GM21423 (cell line): ENCODE measurements around the gene DEAF1.
"Not testable (repeated sequence)": the region's sequence is repeated elsewhere in the genome, so short reads cannot be mapped to it uniquely, and the experiment has no call there.

ENCODE experiments used
- ATAC-seq: cut with Tn5 transposase; IDR thresholded peaks from one replicate; pipeline ENCODE4 v1.9.1; 2021; ENCODE audit warnings: mild to moderate bottlenecking, moderate library complexity; ENCODE audit not compliant: unreplicated experiment

DEAF1 gene

DNA sequence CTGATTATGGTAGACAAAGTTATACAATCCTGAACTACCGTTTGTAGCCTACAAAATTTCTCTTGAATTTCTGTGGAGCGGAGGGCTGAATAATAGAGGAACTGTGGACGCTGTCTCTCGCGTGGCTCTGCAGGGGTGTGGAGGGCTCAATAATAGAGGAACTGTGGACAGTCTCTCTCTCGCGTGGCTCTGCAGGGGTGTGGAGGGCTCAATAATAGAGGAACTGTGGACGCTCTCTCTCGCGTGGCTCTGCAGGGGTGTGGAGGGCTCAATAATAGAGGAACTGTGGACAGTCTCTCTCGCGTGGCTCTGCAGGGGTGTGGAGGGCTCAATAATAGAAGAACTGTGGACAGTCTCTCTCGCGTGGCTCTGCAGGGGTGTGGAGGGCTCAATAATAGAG is 41.9 kb downstream of the DEAF1 start:
- ATAC-seq, result not testable (repeated sequence)

DNA sequence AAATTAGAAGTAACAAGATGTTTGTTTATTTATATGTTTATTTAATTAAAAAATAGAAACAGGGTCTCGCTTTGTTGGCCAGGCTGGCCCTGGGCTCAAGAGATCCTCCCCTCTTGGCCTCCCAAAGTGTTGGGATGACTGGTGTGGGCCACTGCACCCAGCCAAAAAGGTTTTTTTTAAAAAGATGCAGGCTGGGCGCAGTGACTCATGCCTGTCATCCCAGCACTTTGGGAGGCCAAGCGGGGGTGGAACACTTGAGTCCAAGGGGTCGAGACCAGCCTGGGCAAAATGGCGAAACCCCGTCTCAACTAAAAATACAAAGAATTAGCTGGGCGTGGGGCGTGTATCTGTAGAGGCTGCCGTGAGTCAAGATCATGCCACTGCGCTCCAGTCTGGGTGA is 44.5 kb downstream of the DEAF1 start:
- ATAC-seq, result no peak

DNA sequence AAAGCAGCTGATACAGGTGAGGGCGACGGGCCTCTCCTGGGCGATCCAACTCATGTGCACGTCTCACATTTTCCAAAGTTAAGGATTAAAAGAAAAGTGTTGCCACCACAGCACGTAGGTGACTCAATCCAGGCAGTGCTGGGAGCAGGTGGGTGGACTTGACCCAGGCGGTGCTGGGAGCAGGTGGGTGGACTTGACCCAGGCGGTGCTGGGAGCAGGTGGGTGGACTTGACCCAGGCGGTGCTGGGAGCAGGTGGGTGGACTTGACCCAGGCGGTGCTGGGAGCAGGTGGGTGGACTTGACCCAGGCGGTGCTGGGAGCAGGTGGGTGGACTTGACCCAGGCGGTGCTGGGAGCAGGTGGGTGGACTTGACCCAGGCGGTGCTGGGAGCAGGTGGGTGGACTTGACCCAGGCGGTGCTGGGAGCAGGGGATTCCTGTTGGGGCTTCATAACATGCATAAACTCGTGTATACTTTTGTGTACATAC is 47.3 kb downstream of the DEAF1 start:
- not testable (repeated sequence) for ATAC-seq

DNA sequence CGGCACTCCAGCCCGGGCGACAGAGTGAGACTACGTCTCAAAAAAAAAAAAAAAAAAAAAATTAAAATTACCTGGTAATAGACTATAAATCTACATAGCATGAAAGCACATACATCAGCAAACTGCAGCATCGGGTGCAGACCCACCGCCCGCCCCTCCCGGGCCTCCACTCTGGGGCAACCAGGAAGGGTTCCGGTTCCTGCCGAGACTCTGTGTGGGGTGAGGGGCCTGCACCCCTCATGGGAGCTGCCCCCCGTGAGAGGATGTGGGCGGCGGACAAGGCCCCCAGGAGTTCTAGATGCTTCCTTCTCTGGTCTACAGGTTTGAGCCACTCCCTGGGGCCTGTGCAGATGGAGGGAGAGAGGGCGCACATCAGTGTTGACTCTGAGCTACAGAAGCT is 48.8 kb downstream of the DEAF1 start:
- ATAC-seq, result no peak

DNA sequence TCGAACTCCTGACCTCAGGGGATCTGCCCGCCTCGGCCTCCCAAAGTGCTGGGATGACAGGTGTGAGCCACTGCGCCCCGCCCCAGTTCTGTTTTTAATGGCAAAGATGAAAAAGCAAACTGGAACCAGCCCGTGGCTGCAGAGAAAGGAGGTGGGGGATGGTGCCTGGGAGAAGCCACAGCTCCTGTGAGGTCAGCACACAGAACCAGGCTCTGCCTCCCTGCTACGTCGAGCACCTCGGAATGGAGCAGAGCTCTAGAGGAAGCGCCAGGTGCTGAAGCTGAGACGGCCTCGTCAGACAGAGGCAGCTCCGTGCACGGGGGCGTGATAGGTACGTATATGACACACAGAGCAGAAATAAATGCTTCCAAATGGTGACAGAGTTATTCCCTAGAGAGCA is 49.5 kb downstream of the DEAF1 start:
- no peak for ATAC-seq

DNA sequence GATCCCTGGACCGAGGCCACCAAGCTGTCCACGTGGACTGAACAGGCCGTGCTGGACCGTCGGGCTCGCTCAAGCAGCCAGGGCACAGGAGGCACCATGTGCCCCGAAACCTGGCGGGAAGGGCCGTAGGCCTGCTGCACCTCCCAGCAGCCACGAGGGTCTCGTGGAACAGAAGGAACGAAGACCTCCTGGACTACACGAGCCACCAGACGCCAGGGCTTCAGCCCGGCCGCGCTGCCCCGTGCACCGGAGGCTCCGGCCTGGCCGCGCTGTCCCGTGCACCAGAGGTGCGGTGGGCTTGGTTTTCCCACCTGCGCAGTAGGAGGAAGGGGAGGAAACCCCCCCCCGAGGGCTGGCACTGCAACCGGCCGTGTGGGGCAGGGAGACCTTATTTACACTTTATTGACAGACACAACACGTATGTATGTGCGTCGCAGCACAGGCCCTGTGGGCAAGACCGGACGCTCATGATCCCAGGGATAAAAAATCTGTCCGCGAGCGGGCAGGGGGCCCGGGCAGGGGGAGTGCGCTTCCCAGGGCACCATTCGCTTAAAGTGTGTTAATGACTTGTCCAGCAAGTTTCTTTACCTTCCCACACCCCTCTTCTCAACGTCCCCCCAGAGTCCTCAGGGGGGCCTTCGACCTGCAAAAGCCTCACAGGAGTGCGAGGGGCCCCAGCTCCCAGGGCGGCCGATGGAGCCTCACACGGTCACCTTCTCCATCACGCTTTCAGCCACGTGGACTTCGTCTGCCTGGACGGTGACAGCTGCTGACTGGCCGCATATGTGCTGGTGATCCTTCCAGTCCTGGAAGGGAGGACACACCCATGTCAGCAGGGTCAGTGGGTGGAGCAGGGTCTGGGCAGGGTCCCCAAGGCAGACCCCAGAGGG is 50.9 kb downstream of the DEAF1 start:
- ATAC-seq, result no peak

DNA sequence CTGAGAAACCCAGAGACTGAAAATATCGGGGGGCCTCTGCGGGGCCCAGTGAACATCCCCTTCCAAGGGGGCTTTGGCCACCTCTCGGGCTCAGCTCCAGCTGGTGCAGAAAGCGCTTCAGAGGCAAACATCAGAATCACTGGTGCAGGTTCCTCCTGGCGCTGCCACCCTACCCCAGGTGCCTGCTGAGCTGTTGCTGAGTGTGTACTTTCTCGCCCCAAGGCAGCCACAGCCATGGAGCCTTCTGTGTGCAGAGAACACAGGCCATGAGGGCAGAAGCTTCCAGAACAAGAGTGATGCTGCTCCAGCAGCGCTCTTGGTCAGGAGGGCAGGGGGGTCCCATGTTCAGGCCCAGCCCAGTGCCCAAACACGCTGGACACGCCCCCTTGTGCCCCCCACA is 51.7 kb downstream of the DEAF1 start:
- ATAC-seq, result no peak

DNA sequence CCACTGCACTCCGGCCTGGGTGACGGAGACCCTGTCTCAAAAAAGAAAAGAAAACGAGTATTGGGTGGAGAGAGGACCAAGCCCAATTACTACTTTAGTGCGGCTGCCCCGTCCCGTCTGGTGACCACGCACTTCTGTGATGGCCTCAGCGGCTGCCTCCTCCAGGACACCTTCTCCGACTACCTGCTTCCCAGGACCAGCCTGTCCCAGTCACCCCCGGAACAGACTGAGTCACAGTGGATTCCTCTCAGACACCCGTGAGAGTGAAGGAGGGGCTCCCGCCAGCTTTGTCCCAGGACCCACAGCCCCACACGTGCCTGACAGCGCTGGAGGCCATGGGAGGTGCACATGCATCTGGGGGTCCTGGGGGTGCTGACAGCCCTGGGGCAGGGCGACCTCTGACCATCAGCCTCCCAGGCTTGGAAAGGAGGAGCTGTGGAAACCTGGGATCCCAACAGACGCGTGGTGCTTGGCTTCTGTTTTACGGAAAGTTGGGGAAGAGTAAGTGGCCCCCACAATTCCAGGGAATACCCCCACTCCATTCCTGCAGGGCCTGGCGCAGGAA is 53.1 kb downstream of the DEAF1 start:
- ATAC-seq, result no peak

DNA sequence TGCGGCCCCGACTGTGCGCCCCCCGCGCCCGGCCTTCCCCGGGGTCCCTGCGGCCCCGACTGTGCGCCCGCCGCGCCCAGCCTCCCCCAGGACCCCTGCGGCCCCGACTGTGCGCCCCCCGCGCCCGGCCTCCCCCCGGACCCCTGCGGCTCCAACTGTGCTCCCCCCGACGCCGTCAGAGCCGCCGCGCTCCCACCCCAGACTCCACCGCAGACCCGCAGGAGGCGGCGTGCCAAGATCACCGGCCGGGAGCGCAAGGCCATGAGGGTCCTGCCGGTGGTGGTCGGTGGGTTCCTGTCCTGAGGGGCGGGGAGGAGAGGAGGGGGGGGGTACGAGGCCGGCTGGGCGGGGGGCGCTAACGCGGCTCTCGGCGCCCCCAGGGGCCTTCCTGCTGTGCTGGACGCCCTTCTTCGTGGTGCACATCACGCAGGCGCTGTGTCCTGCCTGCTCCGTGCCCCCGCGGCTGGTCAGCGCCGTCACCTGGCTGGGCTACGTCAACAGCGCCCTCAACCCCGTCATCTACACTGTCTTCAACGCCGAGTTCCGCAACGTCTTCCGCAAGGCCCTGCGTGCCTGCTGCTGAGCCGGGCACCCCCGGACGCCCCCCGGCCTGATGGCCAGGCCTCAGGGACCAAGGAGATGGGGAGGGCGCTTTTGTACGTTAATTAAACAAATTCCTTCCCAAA is 54.9 kb downstream of the DEAF1 start:
- no peak for ATAC-seq

DNA sequence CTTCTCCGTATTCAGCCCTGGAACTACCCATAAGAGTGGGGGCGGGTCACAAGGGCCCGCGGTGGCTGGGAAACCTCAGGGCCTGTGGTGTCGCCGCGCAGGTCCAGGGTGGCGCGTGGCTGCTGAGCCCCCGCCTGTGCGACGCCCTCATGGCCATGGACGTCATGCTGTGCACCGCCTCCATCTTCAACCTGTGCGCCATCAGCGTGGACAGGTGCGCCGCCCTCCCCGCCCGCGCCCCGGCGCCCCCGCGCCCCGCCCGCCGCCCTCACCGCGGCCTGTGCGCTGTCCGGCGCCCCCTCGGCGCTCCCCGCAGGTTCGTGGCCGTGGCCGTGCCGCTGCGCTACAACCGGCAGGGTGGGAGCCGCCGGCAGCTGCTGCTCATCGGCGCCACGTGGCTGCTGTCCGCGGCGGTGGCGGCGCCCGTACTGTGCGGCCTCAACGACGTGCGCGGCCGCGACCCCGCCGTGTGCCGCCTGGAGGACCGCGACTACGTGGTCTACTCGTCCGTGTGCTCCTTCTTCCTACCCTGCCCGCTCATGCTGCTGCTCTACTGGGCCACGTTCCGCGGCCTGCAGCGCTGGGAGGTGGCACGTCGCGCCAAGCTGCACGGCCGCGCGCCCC is 55.6 kb downstream of the DEAF1 start:
- no peak for ATAC-seq

DNA sequence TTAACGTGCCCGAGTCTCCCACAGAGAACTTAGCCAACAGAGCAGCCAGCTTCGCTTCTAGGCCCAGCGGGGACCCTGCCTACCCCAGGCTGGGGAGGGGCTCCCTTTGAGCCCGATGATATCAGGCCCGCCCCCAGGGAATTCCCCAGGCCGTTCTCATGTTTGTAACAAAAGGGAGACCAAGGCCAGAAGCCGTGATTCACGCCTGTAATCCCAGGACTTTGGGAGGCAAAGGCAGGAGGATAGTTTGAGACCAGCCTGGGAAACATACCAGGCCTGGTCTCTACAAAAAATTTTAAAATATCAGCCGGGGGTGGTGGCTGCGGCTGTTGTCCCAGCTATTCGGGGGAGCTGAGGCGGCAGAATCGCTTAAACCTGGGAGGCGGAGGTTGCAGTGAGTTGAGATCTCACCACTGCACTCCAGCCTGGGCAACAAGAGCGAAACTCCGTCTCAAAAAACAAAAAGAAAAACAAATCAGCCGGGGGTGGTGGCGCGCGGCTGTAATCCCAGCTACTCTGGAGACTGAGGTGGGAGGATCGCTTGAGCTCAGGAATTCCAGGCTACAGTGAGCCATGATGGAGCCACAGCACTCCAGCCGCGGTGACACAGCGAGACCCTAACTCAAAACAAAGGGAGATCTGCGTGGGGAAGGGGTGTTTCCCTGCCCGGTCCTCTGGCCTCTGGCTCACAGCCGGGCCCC is 56.2 kb downstream of the DEAF1 start:
- no peak for ATAC-seq

DNA sequence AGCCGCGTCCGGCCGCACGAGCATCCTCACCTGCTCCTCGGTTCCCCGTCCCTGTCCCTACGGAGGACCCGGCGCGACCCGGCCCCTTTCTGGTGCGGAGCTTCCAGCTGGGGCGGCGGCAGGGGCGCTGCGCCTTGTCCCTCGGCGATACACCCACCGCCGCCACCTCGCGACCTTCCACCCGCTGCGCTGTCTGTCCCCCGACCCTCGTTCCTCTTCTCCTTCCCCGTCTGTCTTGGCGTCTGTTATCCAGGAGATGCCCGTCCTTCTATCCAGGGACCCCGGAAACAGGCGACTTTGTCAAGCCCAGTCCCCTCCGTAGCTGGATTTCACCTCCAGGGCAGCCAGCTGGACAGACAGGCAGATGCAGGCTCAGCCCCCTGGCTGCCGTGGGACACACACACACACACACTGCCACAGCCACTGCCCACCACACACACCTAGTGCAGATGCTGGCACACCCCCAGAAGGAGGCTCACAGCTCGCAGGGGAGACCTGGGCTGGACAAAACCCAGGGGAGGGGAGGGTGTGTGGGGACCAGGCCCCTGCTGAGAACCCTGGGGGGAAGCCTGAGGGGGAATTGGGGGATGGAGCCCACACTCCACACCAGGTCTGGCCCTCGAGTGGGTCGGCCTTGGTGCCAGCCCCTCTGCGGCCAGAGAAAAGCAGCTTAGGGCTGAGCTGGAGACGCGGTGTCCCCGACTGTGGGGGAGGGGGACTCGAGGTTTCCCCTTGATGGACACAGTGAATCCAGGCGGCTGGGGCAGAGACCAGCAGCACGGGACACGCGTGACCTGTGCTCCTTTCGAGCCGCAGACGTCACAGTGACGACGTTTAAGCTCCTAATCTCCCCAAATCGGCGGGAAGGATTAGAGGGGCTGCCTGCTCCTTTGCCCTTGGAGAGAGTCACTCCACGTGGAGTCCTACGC is 57.2 kb downstream of the DEAF1 start:
- no peak for ATAC-seq

DNA sequence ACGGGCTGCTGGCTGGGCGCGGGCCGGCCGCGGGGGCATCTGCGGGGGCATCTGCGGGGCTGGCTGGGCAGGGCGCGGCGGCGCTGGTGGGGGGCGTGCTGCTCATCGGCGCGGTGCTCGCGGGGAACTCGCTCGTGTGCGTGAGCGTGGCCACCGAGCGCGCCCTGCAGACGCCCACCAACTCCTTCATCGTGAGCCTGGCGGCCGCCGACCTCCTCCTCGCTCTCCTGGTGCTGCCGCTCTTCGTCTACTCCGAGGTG is 57.8 kb downstream of the DEAF1 start:
- no peak for ATAC-seq

DNA sequence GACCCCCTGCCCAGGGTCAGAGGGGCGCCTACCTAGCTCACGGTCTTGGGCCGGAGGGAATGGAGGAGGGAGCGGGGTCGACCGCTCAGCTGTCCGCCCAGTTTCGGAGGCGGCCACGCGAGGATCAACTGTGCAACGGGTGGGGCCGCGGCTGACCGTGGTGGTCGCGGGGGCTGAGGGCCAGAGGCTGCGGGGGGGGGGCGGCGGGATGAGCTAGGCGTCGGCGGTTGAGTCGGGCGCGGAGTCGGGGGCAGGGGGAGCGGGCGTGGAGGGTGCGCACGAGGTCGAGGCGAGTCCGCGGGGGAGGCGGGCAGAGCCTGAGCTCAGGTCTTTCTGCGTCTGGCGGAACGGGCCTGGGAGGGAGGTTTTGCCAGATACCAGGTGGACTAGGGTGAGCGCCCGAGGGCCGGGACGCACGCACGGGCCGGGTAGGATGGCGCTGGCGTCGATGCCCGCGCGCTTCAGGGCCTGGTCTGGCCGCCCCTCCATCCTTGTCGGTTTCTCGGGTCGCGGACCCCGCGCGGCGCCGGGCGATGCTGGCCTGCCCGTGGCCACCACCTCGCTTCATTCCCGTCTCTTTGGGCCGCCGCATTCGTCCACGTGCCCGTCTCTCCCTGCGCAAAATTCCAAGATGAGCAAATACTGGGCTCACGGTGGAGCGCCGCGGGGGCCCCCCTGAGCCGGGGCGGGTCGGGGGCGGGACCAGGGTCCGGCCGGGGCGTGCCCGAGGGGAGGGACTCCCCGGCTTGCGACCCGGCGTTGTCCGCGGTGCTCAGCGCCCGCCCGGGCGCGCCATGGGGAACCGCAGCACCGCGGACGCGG is 58.3 kb downstream of the DEAF1 start, which contains the start of gene DRD4:
TSS of gene DRD4 (plus strand) at position 759 of the 822 bp plus-strand sequence. CDS start at position 795, 36 bp downstream.
- no peak for ATAC-seq

DNA sequence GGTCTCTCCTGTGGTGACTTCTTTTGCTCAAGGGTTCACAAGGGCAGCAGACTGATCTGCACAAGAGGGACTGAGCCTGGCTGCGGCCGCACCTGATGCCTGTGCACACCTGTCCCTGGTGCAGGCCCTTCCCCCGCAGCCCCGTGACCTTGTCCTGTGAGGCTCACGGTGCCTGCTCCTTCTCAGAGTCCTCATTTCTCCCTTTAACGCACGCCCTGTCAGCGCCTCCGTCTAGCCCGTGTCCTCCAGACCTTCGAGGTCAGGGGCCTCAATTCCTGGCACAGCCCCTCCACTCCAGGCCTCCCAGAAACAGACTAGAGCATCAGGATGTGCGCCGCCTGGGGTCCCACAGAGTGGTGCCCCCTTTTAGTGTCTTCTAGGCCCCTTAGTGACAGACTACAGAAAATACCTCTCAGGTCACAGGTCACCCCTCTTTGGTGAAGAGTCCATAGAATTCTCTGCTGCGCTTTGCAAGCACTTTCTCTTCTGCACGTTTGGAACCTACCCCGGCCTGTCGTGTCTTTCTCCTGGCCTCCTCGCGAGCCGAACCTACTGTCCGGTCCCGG is 59.0 kb downstream of the DEAF1 start:
- ATAC-seq, result no peak

DNA sequence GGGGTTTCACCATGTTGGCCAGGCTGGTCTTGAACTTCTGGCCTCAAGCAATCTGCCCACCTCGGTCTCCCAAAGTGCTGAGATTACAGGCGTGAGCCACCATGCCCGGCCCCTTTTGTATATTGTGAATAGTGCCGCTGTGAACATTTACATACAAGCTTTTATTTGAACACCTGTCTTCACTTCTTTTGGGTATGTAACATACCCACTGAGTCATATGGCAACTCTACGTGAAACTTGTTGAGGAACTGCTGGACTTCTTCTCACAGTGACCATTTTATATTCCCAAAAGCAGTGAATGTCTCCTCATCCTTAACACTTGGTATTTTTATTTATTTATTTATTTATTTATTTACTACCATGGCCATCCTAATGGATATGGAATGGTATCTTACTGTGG is 64.2 kb downstream of the DEAF1 start:
- ATAC-seq, result no peak

DNA sequence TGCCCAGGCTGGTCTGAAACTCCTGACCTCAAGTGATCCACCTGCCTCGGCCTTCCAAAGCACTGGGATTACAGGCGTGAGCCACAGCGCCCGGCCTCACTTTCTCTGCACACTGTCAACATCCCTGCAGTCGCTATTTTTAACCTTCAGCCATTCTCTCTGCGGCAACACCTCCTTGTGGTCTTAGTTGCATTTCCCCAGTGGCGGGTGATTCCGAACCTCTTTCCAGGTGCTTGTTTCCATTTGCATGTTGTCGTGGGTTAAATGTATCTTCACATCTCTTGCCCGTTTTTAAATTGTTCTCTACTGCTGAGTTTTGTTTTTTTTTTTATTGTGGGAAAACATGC is 65.8 kb downstream of the DEAF1 start:
- ATAC-seq, result no peak

DNA sequence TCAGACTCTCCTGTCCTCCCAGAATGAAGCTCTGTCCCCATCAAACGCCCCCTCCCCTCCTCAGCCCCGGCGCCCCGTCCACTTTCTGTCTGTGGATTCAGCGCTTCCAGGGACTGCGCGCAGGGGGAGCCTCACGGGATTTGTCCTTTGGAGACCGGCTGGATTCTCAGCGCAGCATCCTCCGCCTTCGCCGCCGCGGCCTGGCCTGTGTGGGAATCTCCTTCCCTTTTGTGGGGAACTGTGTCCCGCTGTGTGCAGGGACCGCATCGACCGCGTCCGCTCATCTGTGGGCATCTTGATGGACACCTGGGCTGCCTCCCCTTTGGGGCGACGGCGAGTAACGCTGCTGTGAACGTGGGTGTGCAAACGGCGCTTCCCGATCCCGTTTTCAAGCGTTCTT is 67.0 kb downstream of the DEAF1 start:
- no peak for ATAC-seq

DNA sequence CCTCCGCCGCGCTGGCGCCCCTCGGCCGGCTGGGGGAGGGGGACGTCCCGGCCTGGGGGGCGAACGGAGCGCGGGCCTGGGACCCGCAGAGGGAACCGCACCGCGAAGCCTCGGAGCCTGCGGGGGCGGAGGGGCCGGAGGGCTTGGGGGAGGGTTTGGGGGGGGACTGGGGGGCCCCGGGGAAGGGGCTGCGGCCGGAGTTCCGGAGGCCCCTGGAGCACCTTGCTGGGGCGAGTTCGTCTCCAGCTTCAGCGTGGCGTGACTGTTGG is 67.8 kb downstream of the DEAF1 start:
- no peak for ATAC-seq
